Astrocyte (in vitro differentiated cells and primary cell): ENCODE results near the gene VPS13A. TPM values are rescaled to one million over a fixed set of nuclear protein-coding genes. Genes with fewer than 3 reads are reported as not detected.
A peak's percentile ranks its signal among the peaks of the same experiment; 100 is the strongest.

Experiments used
- DNase-seq: peaks from one replicate; pipeline ENCODE4 v3.0.0-alpha.2; 2010; ENCODE audit warnings: low read depth
- FAIRE-seq: peaks from 2 replicates; lab custom pipeline; 2011; peaks lifted over from hg19 to GRCh38; lab: Jason Lieb, UNC
- H2AFZ ChIP-seq: 2 replicates; pipeline ENCODE4 v1.6.0; 2012; ENCODE audit warnings: low read depth, low read length, inconsistent platforms
- H3K27ac ChIP-seq: 2 replicates; pipeline ENCODE4 v1.5.1; 2011; ENCODE audit warnings: low read depth, low read length, inconsistent platforms
- H3K27me3 ChIP-seq: 2 replicates; pipeline ENCODE4 v1.6.0; 2011; ENCODE audit warnings: low read length, inconsistent platforms; ENCODE audit not compliant: insufficient read depth
- H3K36me3 ChIP-seq: 2 replicates; pipeline ENCODE4 v1.5.1; 2011; ENCODE audit warnings: low read length, inconsistent platforms; ENCODE audit not compliant: insufficient read depth
- H3K4me1 ChIP-seq: 2 replicates; pipeline ENCODE4 v1.5.1; 2011; ENCODE audit warnings: low read length, inconsistent platforms; ENCODE audit not compliant: insufficient read depth
- H3K4me2 ChIP-seq: 2 replicates; pipeline ENCODE4 v1.6.0; 2012; ENCODE audit warnings: low read length, inconsistent platforms
- H3K4me3 ChIP-seq: 2 replicates; pipeline ENCODE4 v1.5.1; 2011; ENCODE audit warnings: low read depth, mild to moderate bottlenecking, low read length, inconsistent platforms; ENCODE audit not compliant: insufficient read depth
- H3K79me2 ChIP-seq: 2 replicates; pipeline ENCODE4 v1.6.0; 2012; ENCODE audit warnings: mild to moderate bottlenecking, low read length, inconsistent platforms; ENCODE audit not compliant: insufficient read depth
- H3K9ac ChIP-seq: 2 replicates; pipeline ENCODE4 v1.6.0; 2012; ENCODE audit warnings: mild to moderate bottlenecking, low read length, inconsistent platforms
- H3K9me3 ChIP-seq: 2 replicates; pipeline ENCODE4 v1.5.1; 2012; ENCODE audit warnings: low read depth, mild to moderate bottlenecking, low read length, inconsistent platforms; ENCODE audit not compliant: insufficient read depth
- H4K20me1 ChIP-seq: 2 replicates; pipeline ENCODE4 v1.6.0; 2012; ENCODE audit warnings: low read length, inconsistent platforms; ENCODE audit not compliant: insufficient read depth
- H3K27ac Mint-ChIP-seq: one replicate; pipeline ENCODE4 v1.8.0; 2021; ENCODE audit warnings: mild to moderate bottlenecking, mixed read lengths; ENCODE audit not compliant: unreplicated experiment
- H3K27me3 Mint-ChIP-seq: one replicate; pipeline ENCODE4 v1.8.0; 2021; ENCODE audit warnings: low read depth, mixed read lengths; ENCODE audit not compliant: unreplicated experiment
- H3K36me3 Mint-ChIP-seq: one replicate; pipeline ENCODE4 v1.8.0; 2021; ENCODE audit warnings: low read depth, mixed read lengths; ENCODE audit not compliant: unreplicated experiment
- H3K4me1 Mint-ChIP-seq: one replicate; pipeline ENCODE4 v1.8.0; 2021; ENCODE audit warnings: low read depth, mixed read lengths; ENCODE audit not compliant: unreplicated experiment
- H3K4me3 Mint-ChIP-seq: one replicate; pipeline ENCODE4 v1.8.0; 2021; ENCODE audit warnings: mild to moderate bottlenecking, moderate library complexity, mixed read lengths; ENCODE audit not compliant: unreplicated experiment
- H3K9me3 Mint-ChIP-seq: one replicate; pipeline ENCODE4 v1.8.0; 2021; ENCODE audit warnings: mild to moderate bottlenecking, mixed read lengths; ENCODE audit not compliant: unreplicated experiment
- CTCF ChIP-seq: IDR thresholded peaks from 2 replicates; pipeline ENCODE4 v1.5.1; 2011; ENCODE audit warnings: low read depth, mild to moderate bottlenecking, inconsistent platforms, low read length, moderate library complexity; ENCODE audit not compliant: insufficient read depth
- EZH2 ChIP-seq: IDR thresholded peaks from 2 replicates; pipeline ENCODE4 v1.6.1; 2012; ENCODE audit warnings: mild to moderate bottlenecking, low read length, inconsistent platforms; ENCODE audit not compliant: insufficient read depth
- total RNA-seq: library from RNA; stranded (reverse); gene quantifications from 2 replicates; pipeline ENCODE4 v1.2.1, GENCODE V29; 2021

VPS13A gene
- total RNA-seq, 1 donor from 2014 or later: 34.9 TPM

DNA sequence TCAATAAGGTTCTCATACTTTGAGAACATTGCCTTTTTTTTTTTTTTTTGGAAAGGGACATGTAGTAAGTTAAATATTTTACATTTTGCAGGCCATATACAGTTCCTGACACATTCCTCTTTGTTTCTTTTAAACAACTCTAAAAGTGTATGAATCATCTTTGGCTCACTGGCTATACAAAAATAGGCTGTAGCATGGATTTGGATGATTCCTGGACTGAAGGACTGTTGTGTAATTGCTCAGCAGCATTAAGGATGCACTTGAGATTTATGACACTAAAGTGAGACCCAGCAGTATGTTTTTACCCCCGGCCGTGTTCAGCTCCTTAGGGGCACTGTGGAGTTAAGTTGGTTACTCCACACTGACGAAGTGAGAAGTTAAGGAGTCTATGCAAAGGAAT lies 41.3 kb downstream of the VPS13A start:
- peak overlapping the region; percentile 25 for H3K4me2 ChIP-seq
- H3K9me3 Mint-ChIP-seq: no peaks in the 10 kb centered on the region
- TF ChIP-seq EZH2: no peak
- no peak for TF ChIP-seq CTCF
- H3K27me3 ChIP-seq: no peaks in the 10 kb centered on the region
- H3K79me2 ChIP-seq: no peaks in the 10 kb centered on the region
- H3K27ac Mint-ChIP-seq: peak overlapping the region; percentile 43
- H2AFZ ChIP-seq: no peak overlapping the region
- peaks cover 1% of the 10 kb centered on the region for H3K36me3 Mint-ChIP-seq
- H3K4me1 ChIP-seq: peaks cover 6% of the 10 kb centered on the region
- no peak overlapping the region for H3K4me3 ChIP-seq
- peaks cover 9% of the 10 kb centered on the region for H3K4me1 Mint-ChIP-seq
- no peaks in the 10 kb centered on the region for H4K20me1 ChIP-seq
- FAIRE-seq (peak; percentile 20), DNase-seq (peak; percentile 73)
- H3K9me3 ChIP-seq: no peaks in the 10 kb centered on the region
- no peak overlapping the region for H3K27ac ChIP-seq
- H3K4me3 Mint-ChIP-seq: no peak overlapping the region
- H3K27me3 Mint-ChIP-seq: no peaks in the 10 kb centered on the region
- peaks cover 2% of the 10 kb centered on the region for H3K36me3 ChIP-seq
- H3K9ac ChIP-seq: no peak overlapping the region

GRCh38 chr9:77221431-77221830 lies 44.1 kb downstream of the VPS13A start:
- Mint-ChIP-seq H3K4me3 (no peak overlapping the region), H3K27me3 (no peaks in the 10 kb centered on the region), H3K27ac (no peak overlapping the region), H3K36me3 (no peaks in the 10 kb centered on the region), H3K4me1 (peaks cover 9% of the 10 kb centered on the region), H3K9me3 (no peaks in the 10 kb centered on the region)
- no peaks in the 10 kb centered on the region for H3K79me2 ChIP-seq
- no peak overlapping the region for H3K9ac ChIP-seq
- no peak overlapping the region for H3K27ac ChIP-seq
- H4K20me1 ChIP-seq: no peaks in the 10 kb centered on the region
- H3K4me3 ChIP-seq: no peak overlapping the region
- no peak for TF ChIP-seq CTCF
- no peak for TF ChIP-seq EZH2
- H3K9me3 ChIP-seq: no peaks in the 10 kb centered on the region
- peak; percentile 20 for DNase-seq
- peaks cover 6% of the 10 kb centered on the region for H3K4me1 ChIP-seq
- H3K4me2 ChIP-seq: no peak overlapping the region
- no peak overlapping the region for H2AFZ ChIP-seq
- H3K27me3 ChIP-seq: no peaks in the 10 kb centered on the region
- no peak for FAIRE-seq
- no peaks in the 10 kb centered on the region for H3K36me3 ChIP-seq

DNA sequence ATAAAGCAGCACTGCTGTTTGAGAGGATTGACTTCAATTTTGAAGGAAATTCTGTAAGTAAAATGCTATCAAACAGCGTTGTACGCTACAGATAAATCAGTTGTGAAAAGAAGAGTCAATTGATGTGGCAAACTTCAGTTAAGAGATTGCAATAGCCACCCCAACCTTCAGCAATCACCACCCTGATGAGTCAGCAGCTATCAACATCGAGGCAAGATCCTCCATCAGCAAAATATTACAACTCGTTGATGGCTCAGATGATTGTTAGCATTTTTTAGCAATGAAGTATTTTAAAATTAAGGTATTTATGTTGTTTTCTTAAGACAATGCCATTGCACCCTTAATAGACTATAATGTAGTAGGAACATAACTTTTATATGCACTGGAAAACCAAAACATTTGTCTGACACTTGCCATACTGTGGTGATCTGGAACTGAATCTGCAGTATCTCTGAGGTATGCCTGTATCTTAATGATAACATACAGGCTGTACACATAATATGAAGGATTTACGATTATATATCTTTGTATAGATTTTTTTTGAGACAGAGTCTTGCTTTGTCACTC lies 47.5 kb downstream of the VPS13A start:
- H3K27me3 Mint-ChIP-seq: no peaks in the 10 kb centered on the region
- H3K79me2 ChIP-seq: no peaks in the 10 kb centered on the region
- no peaks in the 10 kb centered on the region for H3K4me1 ChIP-seq
- H3K27ac Mint-ChIP-seq: no peak overlapping the region
- H3K4me2 ChIP-seq: no peak overlapping the region
- no peak for TF ChIP-seq CTCF
- TF ChIP-seq EZH2: no peak
- no peaks in the 10 kb centered on the region for H3K9me3 Mint-ChIP-seq
- no peak overlapping the region for H3K9ac ChIP-seq
- H3K36me3 Mint-ChIP-seq: peaks cover 7% of the 10 kb centered on the region
- no peak overlapping the region for H3K4me3 ChIP-seq
- no peak overlapping the region for H3K4me3 Mint-ChIP-seq
- H3K4me1 Mint-ChIP-seq: no peaks in the 10 kb centered on the region
- FAIRE-seq (peak; percentile 5), DNase-seq (peak; percentile 14)
- H3K36me3 ChIP-seq: no peaks in the 10 kb centered on the region
- H2AFZ ChIP-seq: no peak overlapping the region
- H3K27ac ChIP-seq: no peak overlapping the region
- no peaks in the 10 kb centered on the region for H4K20me1 ChIP-seq
- no peaks in the 10 kb centered on the region for H3K27me3 ChIP-seq
- no peaks in the 10 kb centered on the region for H3K9me3 ChIP-seq
